ENCODE data around the gene MARCHF3. TPM values are rescaled to one million over a fixed set of nuclear protein-coding genes. Genes with fewer than 3 reads are reported as not detected.

Gene MARCHF3
- polyA plus RNA-seq, 2 of the 4 experiments (the other 2 are of a cell fraction) = 0.39 to 0.68 TPM

DNA sequence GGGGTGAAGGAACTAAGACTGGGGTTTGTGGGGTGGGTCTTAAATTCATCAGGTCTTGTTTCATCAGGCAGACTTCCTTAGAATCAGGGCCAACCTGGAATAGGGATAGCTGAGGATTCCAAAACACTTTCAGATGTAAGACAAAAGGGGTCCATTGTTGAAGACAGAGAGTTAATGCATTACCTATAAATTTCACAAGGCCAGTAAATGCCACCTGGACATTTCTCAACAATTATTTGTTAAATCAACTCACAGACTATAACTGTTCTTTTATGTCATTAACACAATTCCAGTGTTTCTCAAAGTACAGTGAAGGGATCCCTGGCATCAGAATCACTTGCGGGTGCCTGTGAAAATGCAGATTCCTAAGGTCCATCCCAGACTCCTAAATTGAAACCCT is 2.8 kb downstream of the MARCHF3 start:
- H3K27ac ChIP-seq = no peak overlapping the region
- ATAC-seq = no peak
- TF ChIP-seq RAD21 (conservative IDR thresholded peaks at IDR 0.05 in 1 of 2, IDR thresholded peaks at IDR 0.05 in 1 of 2) (no peak), GATA3 (IDR thresholded peaks at IDR 0.05; ENCODE audit: borderline replicate concordance) (no peak), FOSB (CRISPR knock-in tag; IDR thresholded peaks at IDR 0.05) (no peak), ZSCAN20 (CRISPR knock-in tag; IDR thresholded peaks at IDR 0.05) (no peak), HEYL (CRISPR knock-in tag; IDR thresholded peaks at IDR 0.05) (no peak), NPAS2 (CRISPR knock-in tag; IDR thresholded peaks at IDR 0.05; ENCODE audit: borderline replicate concordance) (no peak), NR3C1 (IDR thresholded peaks at IDR 0.05) (no peak), HOXA7 (CRISPR knock-in tag; IDR thresholded peaks at IDR 0.05) (no peak), MYC (IDR thresholded peaks at IDR 0.05; ENCODE audit: borderline replicate concordance, low read length) (no peak), TP53 (CRISPR knock-in tag; IDR thresholded peaks at IDR 0.05) (no peak), FOXS1 (CRISPR knock-in tag; IDR thresholded peaks at IDR 0.05) (no peak), RFX5 (IDR thresholded peaks at IDR 0.05) (no peak)
- TF ChIP-seq, protein P1, sequence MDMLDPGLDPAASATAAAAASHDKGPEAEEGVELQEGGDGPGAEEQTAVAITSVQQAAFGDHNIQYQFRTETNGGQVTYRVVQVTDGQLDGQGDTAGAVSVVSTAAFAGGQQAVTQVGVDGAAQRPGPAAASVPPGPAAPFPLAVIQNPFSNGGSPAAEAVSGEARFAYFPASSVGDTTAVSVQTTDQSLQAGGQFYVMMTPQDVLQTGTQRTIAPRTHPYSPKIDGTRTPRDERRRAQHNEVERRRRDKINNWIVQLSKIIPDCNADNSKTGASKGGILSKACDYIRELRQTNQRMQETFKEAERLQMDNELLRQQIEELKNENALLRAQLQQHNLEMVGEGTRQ (IDR thresholded peaks at IDR 0.05) = no peak
- TF ChIP-seq, protein P2, sequence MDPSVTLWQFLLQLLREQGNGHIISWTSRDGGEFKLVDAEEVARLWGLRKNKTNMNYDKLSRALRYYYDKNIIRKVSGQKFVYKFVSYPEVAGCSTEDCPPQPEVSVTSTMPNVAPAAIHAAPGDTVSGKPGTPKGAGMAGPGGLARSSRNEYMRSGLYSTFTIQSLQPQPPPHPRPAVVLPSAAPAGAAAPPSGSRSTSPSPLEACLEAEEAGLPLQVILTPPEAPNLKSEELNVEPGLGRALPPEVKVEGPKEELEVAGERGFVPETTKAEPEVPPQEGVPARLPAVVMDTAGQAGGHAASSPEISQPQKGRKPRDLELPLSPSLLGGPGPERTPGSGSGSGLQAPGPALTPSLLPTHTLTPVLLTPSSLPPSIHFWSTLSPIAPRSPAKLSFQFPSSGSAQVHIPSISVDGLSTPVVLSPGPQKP (IDR thresholded peaks at IDR 0.05; ENCODE audit: low read depth, low read length) = no peak
- TF ChIP-seq, protein P3, sequence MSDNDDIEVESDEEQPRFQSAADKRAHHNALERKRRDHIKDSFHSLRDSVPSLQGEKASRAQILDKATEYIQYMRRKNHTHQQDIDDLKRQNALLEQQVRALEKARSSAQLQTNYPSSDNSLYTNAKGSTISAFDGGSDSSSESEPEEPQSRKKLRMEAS (IDR thresholded peaks at IDR 0.05) = no peak
- 92% methylated on average over 1 of the region's 1 CpG for WGBS (ENCODE audit: missing lambda C conversion rate)
- H3K4me2 ChIP-seq = no peak overlapping the region
- DNase-seq (ENCODE audit: low read depth in 1 of 2, low spot score in 1 of 2) = no peak
- no peaks in the 10 kb centered on the region for H3K9me3 ChIP-seq
- no peak for FAIRE-seq
- H3K4me3 ChIP-seq = no peak overlapping the region
- H3K4me1 ChIP-seq = 0 out of 3 replicates have a peak, but pooled peaks cover 3% of the 10 kb centered on the region
- POLR2A ChIA-PET = no interaction called here
- CTCF ChIA-PET = no interaction called here

DNA sequence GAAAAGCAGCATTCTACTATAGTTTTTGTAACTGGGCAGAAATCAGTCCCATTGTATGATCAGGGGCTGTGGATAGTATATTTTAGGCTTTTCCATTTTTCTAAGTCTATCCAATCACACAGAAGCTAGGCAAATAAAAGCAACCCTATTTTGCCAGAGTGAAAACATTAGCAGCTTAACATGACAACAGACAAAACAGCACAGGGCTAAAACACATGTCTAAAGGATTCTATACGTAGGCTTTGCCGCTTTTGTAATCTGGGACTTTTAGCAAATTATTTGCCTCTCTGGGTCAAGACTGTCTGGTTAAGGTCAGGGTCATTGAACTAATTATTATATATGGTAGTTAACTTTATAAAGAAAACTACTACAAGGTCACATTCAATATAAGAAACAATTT is 4.2 kb downstream of the MARCHF3 start:
- ChIA-PET POLR2A (no interaction called here), CTCF (interaction anchor here (1.2 to 1.6 kb wide), 2 partner anchors 27 to 425 kb away, joined by 3 to 4 read pairs; no protein-coding TSS in a partner anchor)
- no peaks in the 10 kb centered on the region for H3K9me3 ChIP-seq
- no peak for DNase-seq (ENCODE audit: low read depth in 1 of 2, low spot score in 1 of 2)
- H3K4me3 ChIP-seq = no peak overlapping the region
- no peak overlapping the region for H3K27ac ChIP-seq
- H3K4me2 ChIP-seq = no peak overlapping the region
- TF ChIP-seq GATA3 (IDR thresholded peaks at IDR 0.05; ENCODE audit: borderline replicate concordance) (no peak), JUNB (IDR thresholded peaks at IDR 0.05) (no peak), ZSCAN20 (CRISPR knock-in tag; IDR thresholded peaks at IDR 0.05) (no peak), RNF2 (IDR thresholded peaks at IDR 0.05; ENCODE audit: borderline replicate concordance, low read depth) (no peak), RAD21 (conservative IDR thresholded peaks at IDR 0.05 in 1 of 2, IDR thresholded peaks at IDR 0.05 in 1 of 2) (no peak), CEBPB (IDR thresholded peaks at IDR 0.05) (no peak), FOSL2 (IDR thresholded peaks at IDR 0.05) (no peak), FOSL2 (CRISPR knock-in tag; IDR thresholded peaks at IDR 0.05) (no peak), HEYL (CRISPR knock-in tag; IDR thresholded peaks at IDR 0.05) (no peak), HOXB5 (CRISPR knock-in tag; IDR thresholded peaks at IDR 0.05) (no peak), FOSB (CRISPR knock-in tag; IDR thresholded peaks at IDR 0.05) (no peak), TFCP2L1 (CRISPR knock-in tag; IDR thresholded peaks at IDR 0.05) (no peak), ESRRA (IDR thresholded peaks at IDR 0.05; ENCODE audit: borderline replicate concordance, low read length) (no peak), NR3C1 (IDR thresholded peaks at IDR 0.05) (no peak), CBX2 (IDR thresholded peaks at IDR 0.05; ENCODE audit: borderline replicate concordance, low read depth) (no peak), NPAS2 (CRISPR knock-in tag; IDR thresholded peaks at IDR 0.05; ENCODE audit: borderline replicate concordance) (no peak), RFX5 (IDR thresholded peaks at IDR 0.05) (no peak), CBX8 (IDR thresholded peaks at IDR 0.05) (no peak), POLR2AphosphoS2 (conservative IDR thresholded peaks at IDR 0.05; ENCODE audit: low read length) (no peak)
- TF ChIP-seq, protein P4, sequence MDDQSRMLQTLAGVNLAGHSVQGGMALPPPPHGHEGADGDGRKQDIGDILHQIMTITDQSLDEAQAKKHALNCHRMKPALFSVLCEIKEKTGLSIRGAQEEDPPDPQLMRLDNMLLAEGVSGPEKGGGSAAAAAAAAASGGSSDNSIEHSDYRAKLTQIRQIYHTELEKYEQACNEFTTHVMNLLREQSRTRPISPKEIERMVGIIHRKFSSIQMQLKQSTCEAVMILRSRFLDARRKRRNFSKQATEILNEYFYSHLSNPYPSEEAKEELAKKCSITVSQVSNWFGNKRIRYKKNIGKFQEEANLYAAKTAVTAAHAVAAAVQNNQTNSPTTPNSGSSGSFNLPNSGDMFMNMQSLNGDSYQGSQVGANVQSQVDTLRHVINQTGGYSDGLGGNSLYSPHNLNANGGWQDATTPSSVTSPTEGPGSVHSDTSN (IDR thresholded peaks at IDR 0.05) = no peak
- TF ChIP-seq, protein P5, sequence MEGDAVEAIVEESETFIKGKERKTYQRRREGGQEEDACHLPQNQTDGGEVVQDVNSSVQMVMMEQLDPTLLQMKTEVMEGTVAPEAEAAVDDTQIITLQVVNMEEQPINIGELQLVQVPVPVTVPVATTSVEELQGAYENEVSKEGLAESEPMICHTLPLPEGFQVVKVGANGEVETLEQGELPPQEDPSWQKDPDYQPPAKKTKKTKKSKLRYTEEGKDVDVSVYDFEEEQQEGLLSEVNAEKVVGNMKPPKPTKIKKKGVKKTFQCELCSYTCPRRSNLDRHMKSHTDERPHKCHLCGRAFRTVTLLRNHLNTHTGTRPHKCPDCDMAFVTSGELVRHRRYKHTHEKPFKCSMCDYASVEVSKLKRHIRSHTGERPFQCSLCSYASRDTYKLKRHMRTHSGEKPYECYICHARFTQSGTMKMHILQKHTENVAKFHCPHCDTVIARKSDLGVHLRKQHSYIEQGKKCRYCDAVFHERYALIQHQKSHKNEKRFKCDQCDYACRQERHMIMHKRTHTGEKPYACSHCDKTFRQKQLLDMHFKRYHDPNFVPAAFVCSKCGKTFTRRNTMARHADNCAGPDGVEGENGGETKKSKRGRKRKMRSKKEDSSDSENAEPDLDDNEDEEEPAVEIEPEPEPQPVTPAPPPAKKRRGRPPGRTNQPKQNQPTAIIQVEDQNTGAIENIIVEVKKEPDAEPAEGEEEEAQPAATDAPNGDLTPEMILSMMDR (IDR thresholded peaks at IDR 0.05) = no peak
- 89% methylated on average over 2 of the region's 2 CpGs for WGBS (ENCODE audit: missing lambda C conversion rate)
- H3K4me1 ChIP-seq = no peaks in the 10 kb centered on the region
- FAIRE-seq = no peak
- ATAC-seq = no peak

Measured in A549 (cell line).